NCI-H2081 treated with DMSO at 0.1 percent for 48 hours (cell line): ENCODE data around the gene TTC28.

ENCODE experiments used
- DNase-seq: peaks from one replicate; lab custom pipeline; 2025; lab: John Stamatoyannopoulos, UW

TTC28 gene

DNA sequence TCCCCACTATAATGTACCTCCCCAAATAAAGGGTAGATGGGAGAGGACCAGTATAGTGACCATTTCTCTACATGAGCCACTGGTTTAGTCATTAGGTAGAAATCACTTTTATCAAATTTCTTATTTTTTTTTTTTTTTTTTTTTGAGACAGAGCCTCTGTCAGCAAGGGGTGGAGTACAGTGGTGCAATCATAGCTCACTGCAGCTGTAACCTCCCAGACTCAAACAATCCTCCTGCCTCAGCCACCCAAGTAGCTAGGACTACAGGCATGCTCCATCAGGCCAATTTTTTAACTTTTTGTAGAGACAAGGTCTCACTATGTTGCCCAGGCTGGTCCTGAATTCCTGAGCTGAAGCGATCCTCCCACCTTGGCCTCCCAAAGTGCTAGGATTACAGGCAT, 322.4 kb downstream of the TTC28 start:
- no peak for DNase-seq

DNA sequence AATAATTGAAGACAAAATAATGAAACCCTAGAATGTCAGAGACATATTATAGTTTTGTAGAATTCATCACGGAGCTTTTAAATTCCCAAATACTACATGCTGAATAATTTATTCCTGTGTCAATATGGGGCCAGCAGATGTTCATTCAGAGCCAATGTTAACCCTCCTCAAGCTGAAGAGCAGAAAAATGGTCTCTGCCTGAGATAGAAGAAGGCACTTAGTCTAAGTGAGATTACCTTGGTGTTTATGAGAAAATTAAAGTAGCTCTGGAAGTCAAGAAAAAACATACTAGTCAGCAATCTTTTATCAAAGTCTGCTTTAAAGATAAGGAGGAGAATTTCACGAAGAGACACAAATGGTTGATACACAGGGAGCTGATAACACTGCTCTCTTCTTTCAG, 328.2 kb downstream of the TTC28 start:
- DNase-seq = no peak

DNA sequence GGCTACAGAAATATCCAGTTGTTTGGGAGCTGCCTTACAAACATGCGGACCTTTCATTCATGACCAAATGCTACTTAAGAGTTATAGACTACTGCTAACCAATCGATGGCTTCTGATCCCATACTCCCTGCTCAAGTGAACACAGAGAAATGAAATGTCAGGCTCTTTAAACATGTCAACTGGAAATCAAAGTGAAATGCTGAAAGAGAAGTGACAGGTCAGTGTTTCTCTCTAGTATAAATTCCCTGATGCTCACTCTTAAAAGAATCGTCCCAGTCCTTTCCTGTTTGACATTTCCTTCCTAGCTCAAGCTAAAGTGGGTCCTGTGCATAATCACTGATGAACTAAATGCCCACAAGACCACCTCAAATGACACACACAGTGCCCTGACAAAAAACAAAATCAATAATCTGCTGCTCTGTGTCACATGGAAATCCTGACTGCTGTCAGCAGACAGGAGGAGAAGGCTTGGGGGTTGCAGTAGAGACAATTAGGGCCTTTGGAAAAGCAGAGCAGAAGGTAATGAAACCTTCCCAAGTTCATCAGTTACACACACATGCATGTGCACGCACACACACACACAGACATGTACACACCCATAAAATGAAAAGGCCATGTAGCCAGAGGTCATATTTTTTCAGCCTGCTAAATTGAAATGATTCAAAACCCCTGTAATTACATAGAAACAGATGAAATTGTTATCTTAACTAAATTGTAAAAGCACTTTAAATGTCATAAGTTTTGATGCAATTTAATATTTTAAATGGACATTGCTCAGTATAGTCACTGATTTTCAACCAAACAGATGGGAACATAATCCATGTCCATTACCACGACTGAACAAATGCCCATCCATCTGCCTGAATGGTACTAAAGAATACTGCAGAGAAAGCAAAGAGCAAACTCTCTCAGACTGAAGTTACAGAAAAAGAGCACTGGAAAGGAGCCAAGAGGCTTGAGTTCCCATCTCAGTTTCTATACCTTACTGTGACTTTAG, 330.7 kb downstream of the TTC28 start:
- no peak for DNase-seq

DNA sequence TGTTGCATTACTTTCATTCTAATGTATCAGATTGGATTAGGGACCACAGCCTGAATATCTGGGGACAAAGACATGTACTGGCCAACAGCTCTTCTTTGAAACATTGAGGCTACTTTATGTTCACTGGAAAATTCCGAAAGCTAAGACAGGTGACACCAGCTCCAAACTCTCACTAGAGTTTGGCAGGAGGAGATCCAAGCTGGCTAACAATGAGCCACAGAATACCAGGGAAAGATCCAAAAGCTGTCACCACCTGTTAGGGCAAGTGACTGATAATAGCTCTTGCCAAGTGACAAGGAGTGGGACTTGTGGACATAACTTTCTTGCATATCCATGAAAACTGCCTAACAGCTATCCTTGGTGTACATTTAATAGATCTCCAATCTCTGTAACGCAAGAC, 333.3 kb downstream of the TTC28 start:
- no peak for DNase-seq

DNA sequence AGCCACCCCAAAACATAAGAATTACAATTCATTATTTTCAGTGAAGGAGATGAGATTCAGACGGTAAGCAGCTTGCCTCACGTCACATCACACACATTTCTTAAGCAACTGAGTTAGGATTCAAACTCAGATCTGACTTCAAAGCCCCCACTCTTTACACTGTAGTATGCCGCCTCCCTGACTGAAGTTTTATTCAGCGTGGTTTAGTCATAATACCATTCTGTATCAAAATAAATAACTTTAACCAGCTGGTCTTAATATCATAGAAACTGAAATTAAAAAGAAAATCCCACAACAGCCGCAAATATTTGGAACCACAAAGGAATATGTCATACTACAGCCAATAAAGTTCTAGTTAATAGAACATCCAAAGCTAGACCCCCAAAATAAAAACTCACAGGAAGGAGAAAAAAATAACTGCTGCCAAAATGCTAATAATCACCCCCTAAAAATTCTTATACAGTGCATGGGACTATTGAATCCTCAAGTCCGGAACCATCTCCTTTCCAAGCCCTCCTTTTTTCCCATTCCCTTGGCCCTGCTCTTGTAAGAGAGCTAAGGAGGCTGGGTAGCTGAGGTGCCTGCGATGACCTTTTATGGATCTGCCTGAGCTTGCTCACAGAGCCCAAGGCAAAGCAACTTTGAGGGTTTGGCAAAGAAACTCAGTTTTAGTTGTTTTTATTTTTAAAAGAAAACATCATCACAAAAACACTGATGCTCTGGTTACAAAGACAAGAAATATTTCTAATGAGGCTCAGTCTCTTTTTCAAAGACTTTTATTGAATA, 334.5 kb downstream of the TTC28 start:
- no peak for DNase-seq

DNA sequence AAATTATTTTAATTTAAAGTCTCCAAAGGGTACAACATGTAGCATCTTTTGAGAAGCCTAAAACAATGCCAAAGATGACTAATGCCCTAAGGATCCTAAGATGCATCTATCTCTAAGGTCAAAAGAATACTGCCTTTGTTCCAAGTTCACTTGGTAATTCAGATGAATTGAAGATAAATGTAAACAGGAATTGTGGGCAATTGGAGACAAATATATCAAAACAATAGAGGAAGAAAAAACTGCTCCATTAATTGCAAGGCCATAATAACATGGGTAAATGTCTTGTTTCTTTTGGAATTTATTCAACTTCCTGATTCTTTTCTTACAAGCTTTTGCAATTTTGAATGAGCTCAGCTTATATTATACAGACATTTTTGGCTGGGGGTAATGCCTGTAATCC, 338.6 kb downstream of the TTC28 start:
- no peak for DNase-seq

DNA sequence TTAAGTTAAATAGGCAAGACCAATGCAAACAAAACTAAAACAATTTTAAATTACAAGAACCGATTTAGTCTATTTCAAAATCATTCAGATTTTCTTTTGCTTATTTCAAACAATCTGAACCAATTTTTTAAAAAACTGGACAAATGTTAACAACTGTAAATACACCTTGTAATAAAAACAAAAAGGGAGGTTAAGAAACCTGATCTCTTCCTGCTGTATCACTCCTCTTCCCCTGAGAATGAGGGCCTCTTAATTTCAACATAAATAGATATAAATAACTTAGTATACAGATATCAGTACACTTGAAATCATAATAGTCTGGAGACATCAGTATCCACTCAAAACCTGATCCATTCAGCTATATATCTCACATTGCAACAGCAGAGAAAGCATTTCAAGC, 346.6 kb downstream of the TTC28 start:
- DNase-seq = no peak

DNA sequence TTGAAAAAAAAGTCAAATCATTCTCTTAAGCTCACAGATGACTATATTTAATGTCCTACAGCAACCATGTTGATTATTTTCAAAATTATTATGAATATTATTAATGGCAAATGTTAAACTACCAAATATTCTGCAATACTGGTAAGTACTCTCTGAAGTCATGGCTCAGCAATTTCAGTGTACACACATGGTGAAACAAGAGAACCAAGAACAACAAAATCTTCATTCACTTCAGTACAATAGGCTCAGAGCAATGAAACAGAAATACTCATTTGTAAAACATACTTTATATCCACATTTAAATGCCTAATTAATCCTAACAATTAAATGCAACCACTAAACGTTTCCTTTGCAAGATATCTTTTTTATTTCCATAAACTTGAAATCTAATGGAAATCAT, 347.2 kb downstream of the TTC28 start:
- DNase-seq = no peak

DNA sequence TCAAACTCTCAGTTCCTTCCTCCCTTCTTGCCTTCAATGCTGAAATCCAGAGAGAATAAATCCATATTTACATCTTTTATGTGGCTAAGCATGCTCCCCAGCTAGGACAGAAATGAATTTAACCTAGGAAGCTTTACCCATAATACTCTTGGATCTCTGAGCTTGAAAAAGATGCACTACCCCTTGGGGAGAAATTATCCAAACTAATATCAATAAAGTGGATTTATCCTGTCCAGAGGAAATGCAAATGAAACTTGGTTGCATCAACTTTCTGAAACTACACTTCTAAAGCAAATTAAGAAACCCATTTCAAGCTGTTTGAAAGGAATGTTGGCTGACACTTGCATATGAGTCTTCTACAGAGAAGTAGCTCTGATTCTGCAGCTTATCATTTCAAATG, 347.9 kb downstream of the TTC28 start:
- no peak for DNase-seq

DNA sequence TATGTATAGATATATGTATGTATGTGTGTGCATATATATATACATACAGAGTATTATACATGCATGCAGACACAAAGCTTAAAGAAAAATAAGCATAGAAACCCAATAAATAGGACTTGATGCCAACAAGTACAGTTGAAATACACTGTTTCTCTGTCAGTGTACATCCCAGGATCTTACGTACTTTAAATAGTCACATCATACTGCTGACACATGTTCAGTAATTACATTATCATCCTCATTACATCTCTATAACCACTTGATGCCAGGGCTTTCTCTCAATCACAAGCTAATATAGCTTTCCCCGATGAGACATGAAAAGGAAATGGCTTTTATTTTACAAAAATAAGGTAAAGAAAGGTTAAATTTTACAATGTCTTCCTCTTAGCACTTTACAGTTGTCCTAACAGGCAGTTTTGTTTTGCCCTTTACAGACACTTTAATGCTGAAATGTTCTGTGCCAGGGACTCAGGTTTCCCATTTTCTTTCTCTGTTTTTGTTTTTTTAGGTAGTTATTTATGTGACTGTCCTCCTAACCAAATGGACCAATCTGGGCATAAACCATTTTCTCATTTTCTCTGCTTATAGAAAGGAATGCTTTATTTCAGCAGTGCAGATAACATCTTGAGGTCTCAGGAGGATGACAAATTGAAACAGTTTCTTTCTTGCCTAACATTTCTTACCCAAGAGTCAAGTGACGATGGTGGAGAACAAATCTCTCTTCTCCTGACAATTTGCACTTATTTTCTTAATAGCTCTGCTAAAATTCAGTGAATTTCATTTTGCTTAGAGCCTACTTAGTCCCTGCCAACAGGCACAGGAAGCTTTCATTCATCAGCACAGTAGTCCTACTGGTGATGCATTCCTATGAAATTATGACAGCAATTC, 350.2 kb downstream of the TTC28 start:
- DNase-seq = no peak

DNA sequence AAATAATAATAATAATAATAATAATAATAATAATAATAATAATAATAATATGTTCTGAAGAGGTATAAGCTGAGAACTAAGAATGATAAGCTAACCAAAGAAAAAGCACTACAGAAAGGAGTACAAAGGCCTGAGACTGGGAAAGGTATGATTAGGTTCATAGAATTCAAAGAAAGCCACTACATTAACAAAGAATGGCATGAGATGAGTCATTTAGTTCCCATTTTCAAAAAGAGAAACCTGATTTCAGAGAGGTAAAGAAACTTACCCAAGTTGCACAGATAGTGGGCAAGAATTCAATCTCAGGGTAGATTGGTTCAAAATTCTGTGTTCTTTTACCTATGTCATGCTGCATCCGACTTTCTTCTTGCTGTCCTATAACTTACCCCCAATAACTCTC, 350.9 kb downstream of the TTC28 start:
- no peak for DNase-seq

DNA sequence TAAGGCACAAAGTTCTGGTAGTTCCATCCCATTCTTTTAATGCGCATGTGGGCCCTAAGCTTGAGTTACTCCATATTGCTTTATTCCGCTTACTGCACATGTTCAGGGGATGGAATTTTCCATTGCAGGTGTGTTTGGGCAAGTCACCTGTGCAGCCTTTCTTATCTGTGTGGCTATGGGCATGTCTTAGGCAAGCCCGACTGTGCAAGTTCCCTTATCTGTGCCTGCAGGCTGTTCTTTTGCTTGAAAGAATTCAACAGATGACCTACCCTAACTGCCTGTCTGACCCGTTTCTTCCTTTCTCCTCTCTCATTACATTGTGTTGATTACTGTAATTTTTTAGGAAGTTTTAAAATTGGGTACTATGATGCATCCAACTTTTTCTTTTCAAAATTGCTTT, 363.6 kb downstream of the TTC28 start:
- DNase-seq = no peak

DNA sequence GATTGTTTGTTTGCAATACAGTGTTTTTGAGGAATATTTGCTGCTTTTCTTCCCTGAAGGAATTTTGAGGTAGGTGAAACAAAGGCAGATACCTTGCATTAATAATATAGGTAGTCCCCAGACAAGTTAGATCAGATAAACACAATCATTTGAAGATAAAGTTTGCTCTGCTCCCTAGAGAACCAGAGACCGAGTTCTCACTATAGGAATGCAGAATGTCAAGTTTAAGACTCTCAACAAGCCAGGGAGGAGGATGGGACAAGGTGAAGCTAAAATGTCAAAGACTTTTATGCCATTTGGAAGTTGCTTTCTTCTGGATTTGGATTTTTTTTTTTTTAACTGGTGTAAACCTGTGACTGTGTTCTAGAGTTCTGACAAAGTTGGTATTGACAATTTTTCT, 364.7 kb downstream of the TTC28 start:
- DNase-seq = no peak

DNA sequence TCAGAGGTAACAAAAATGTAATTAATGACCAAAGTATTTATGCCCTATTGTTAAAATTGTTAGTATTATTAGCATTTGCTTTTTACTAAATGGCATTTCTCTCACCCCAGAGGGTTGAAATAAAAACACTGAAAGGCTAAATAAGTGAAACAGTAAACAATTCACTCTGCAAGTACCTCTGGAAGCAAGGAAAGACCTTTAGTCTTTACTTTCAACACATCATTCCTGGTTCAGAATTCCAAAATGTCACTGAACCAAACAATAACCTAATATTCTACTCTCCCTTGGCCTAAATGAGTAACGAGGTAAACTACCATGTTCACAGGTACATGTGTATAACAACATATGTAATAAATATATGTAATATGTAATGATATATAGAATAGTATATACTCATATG, 369.3 kb downstream of the TTC28 start:
- no peak for DNase-seq

DNA sequence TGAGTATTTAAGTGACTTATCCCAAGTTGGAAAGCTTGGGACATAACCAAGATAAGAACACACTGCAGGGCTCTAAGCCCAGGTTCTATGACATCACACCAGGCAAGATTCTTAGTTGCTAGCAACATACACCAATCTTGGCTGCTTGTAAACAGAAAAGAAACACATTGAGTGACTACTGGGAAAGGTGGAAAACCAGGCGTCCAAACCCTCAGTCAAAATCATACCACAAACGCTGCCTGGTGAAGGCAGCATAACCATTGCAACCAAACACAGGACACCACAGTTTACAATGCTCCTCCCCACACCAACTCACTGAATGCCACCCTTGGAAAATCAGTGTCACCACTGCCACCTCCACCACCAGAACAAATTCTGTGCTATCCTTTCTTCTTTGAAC, 379.9 kb downstream of the TTC28 start:
- DNase-seq = no peak

DNA sequence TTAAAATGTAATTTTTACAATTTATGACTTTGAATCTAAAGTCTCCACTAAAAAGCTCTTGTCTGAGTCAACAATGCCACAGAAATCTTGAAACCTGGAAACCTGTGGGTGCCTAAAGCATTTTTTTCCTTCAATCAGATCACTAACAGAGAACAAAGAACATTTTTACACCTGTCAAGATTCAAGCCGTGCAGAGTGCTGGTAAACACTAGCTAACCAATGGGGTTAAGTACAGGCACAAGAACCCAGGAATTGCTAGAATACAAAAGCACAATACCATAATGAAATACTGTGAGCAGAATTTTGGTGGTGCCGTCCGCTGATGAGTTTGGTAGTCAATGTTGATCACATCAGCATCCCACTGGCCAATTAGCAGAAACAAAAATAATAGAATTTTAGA, 380.3 kb downstream of the TTC28 start:
- DNase-seq = no peak

DNA sequence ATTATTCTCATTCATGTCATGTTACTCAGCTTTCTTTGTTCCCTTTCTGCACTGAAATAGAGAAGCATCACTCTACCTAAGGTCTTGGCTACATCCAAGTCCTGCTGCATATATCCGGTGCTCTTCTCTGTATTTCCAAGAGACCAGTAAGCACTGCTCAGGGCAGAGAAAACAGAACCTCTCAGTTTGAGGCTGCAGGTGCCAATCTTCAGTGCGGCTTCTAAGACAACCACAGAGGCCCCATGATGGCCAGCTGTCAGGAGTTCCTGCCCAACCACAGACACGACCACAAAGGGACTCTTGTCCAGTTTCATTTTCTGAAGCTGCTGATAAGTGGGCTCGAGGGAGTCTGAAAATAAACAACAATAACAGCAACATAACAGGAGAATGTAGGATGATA, 382.1 kb downstream of the TTC28 start:
- no peak for DNase-seq

DNA sequence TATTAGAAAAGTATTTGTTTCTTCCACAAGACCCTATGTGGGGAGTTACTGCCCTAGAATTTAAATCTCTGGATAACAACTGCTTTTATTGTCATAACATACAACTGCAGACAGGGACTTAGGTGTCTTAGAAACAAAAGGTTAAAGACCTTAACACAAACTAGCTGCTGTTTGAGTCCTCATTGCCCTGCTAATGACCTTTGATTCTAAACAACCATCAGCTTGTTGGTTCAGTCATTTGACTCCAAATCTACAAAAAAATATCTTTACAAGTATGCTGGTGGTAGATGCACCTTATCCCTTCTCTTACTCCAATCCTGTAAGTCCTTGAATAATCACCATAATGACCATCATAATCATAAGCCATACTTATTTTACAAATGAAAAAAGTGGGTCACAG, 383.2 kb downstream of the TTC28 start:
- DNase-seq = no peak

DNA sequence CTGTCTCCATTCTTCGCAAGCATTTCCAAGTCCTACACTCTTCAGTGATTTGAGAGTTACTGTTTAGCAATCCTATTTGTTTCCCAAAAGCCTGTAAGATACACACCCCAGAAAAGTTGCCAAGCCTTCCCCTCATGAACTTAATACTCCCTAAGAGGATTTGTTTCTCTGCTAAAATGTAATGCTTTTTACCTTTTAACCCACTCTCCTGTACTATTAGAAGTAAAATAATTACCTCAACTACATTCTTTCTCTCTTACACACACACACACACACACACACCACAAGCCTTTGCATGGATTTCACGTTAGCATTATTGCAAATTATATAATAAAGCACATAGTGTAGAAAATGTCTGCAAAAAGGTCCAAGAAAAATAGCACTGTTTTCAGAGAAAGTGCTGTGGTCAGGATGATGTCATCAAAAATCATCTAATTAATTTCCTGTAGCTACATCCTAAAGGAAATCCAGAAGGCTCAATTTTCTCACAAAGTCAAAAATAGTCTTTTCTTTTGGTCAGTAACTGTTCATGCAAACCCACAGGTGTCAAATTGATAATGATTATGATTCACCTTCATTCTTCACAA, 396.5 kb downstream of the TTC28 start:
- DNase-seq = no peak

DNA sequence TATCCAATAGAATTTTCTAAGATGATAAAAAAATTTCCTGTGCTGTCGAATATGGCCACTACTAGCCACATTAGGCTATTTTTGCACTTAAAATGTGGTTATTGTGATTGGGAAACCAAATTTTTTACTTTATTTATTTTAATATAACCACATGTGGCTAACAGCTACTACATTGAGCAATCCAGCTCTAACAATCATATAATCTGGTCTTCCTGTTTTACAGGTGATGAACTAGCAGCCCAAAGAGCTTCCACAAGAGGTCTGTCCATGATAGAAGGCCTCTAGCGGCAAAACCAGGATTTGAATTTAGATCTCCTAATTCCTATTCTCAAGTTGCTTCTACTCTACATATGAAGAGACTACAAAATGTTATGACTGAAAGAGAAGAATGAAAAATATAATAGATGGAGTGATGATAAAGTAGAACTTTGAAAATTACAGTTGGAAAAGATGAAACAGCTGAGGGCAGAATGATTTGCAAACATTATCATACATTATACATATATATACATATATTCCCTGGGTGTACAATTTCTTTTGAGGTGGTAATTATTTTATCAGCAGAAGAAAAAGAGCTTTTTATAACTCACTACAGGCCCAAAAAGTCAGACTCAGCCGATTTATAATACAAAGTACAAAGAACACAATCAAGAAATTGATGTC, 397.1 kb downstream of the TTC28 start:
- DNase-seq = no peak

DNA sequence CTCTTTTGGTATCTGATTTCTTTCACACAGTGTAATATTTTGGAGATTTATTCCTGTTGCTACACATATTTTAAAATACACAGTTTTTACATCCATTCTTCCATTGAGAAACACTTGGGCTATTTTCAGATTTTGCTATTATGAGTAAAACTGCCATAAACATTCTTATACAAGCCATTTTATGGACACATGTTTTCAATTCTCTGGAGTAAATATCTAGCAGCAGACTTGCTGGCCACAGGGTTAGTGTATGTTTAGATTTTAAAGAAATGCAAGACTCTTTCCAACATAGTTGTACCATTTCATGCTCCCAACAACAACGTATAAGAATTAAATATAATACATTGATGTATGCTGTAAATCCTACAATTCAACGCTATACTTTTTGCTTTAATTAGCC, 399.8 kb downstream of the TTC28 start:
- no peak for DNase-seq
